Measurements from ENCODE around the gene TEFM. TPM values are rescaled to one million over a fixed set of nuclear protein-coding genes. Genes with fewer than 3 reads are reported as not detected.

The TEFM gene
- polyA plus RNA-seq, 4 donors, result 11.2 to 24.5 (median 12.8) TPM

GRCh38 chr17:30927756-30928155, 21.7 kb upstream of the TEFM start:
- 89 to 92% (median 92%) methylated on average over 5 of the region's 5 CpGs for WGBS, 3 donors

GRCh38 chr17:30926516-30926915, 20.5 kb upstream of the TEFM start:
- no peaks in the 10 kb centered on the region for H3K9me3 ChIP-seq (ENCODE audit: control insufficient read depth in 2 of 2, insufficient read depth in 1 of 2, low read depth in 1 of 2, low read length in 1 of 2)
- peaks cover 0 to 2% (median 0%) of the 10 kb centered on the region in 3 donors for H3K36me3 ChIP-seq (ENCODE audit: control insufficient read depth in 3 of 3, insufficient read depth in 2 of 3, low read depth in 1 of 3, low read length in 3 of 3)
- H3K4me3 ChIP-seq (ENCODE audit: low read depth in 1 of 3, low read length in 3 of 3), result no peak overlapping the region
- FAIRE-seq (no peak), DNase-seq (no peak)
- H3K27ac ChIP-seq (ENCODE audit: low read depth in 1 of 3, low read length in 2 of 3), result no peak overlapping the region
- H3K27me3 ChIP-seq (ENCODE audit: control insufficient read depth in 3 of 3, insufficient read depth in 3 of 3, low read length in 3 of 3), result peaks cover 0 to 32% (median 15%) of the 10 kb centered on the region in 3 donors
- WGBS, 3 donors, result 71 to 82% (median 77%) methylated on average over 6 of the region's 6 CpGs
- H3K4me1 ChIP-seq (ENCODE audit: control insufficient read depth in 3 of 3, insufficient read depth in 2 of 3, low read depth in 1 of 3, low read length in 2 of 3), result peaks cover 0 to 7% (median 0%) of the 10 kb centered on the region in 3 donors

More at GRCh38 chr17:30927756-30928155, 21.7 kb upstream of the TEFM start:
- Histone ChIP-seq H3K4me1 (ENCODE audit: control insufficient read depth in 3 of 3, insufficient read depth in 2 of 3, low read depth in 1 of 3, low read length in 2 of 3) (no peaks in the 10 kb centered on the region), H3K27ac (ENCODE audit: low read depth in 1 of 3, low read length in 2 of 3) (no peak overlapping the region), H3K36me3 (ENCODE audit: control insufficient read depth in 3 of 3, insufficient read depth in 2 of 3, low read depth in 1 of 3, low read length in 3 of 3) (peaks cover 0 to 2% (median 0%) of the 10 kb centered on the region in 3 donors), H3K9me3 (ENCODE audit: control insufficient read depth in 2 of 2, insufficient read depth in 1 of 2, low read depth in 1 of 2, low read length in 1 of 2) (no peaks in the 10 kb centered on the region), H3K4me3 (ENCODE audit: low read depth in 1 of 3, low read length in 3 of 3) (no peak overlapping the region), H3K27me3 (ENCODE audit: control insufficient read depth in 3 of 3, insufficient read depth in 3 of 3, low read length in 3 of 3) (peaks cover 0 to 23% (median 7%) of the 10 kb centered on the region in 3 donors)
- no peak for DNase-seq
- FAIRE-seq, result no peak

GRCh38 chr17:30924341-30924740, 18.3 kb upstream of the TEFM start:
- no peaks in the 10 kb centered on the region for H3K9me3 ChIP-seq (ENCODE audit: control insufficient read depth in 2 of 2, insufficient read depth in 1 of 2, low read depth in 1 of 2, low read length in 1 of 2)
- peaks cover 0 to 49% (median 18%) of the 10 kb centered on the region in 3 donors for H3K27me3 ChIP-seq (ENCODE audit: control insufficient read depth in 3 of 3, insufficient read depth in 3 of 3, low read length in 3 of 3)
- no peak for DNase-seq
- H3K27ac ChIP-seq (ENCODE audit: low read depth in 1 of 3, low read length in 2 of 3), result no peak overlapping the region
- H3K36me3 ChIP-seq (ENCODE audit: control insufficient read depth in 3 of 3, insufficient read depth in 2 of 3, low read depth in 1 of 3, low read length in 3 of 3), result peaks cover 0 to 2% (median 0%) of the 10 kb centered on the region in 3 donors
- no peak overlapping the region for H3K4me3 ChIP-seq (ENCODE audit: low read depth in 1 of 3, low read length in 3 of 3)
- H3K4me1 ChIP-seq (ENCODE audit: control insufficient read depth in 3 of 3, insufficient read depth in 2 of 3, low read depth in 1 of 3, low read length in 2 of 3), result peaks cover 0 to 7% (median 0%) of the 10 kb centered on the region in 3 donors
- 56 to 70% (median 65%) methylated on average over 2 of the region's 2 CpGs for WGBS, 3 donors
- no peak for FAIRE-seq

- peak overlapping the region; percentile 32 to 45 (median 37) for H3K4me3 ChIP-seq (ENCODE audit: low read depth in 1 of 3, low read length in 3 of 3)
- H3K27me3 ChIP-seq (ENCODE audit: control insufficient read depth in 3 of 3, insufficient read depth in 3 of 3, low read length in 3 of 3), result peaks cover 0 to 63% (median 18%) of the 10 kb centered on the region in 3 donors
- 3 to 5% (median 4%) methylated on average over 49 to 66 of the region's 66 CpGs for WGBS, 3 donors
- DNase-seq, result peak in 1 of 2 donors; percentile 44
- H3K36me3 ChIP-seq (ENCODE audit: control insufficient read depth in 3 of 3, insufficient read depth in 2 of 3, low read depth in 1 of 3, low read length in 3 of 3), result peaks cover 0 to 2% (median 0%) of the 10 kb centered on the region in 3 donors
- H3K27ac ChIP-seq (ENCODE audit: low read depth in 1 of 3, low read length in 2 of 3), result peak overlapping the region in 1 of 3 donors; percentile 47
- no peaks in the 10 kb centered on the region for H3K9me3 ChIP-seq (ENCODE audit: control insufficient read depth in 2 of 2, insufficient read depth in 1 of 2, low read depth in 1 of 2, low read length in 1 of 2)
- H3K4me1 ChIP-seq (ENCODE audit: control insufficient read depth in 3 of 3, insufficient read depth in 2 of 3, low read depth in 1 of 3, low read length in 2 of 3), result peaks cover 0 to 7% (median 0%) of the 10 kb centered on the region in 3 donors
- FAIRE-seq, result no peak
These were observed 16.4 kb upstream of the TEFM start for GRCh38 chr17:30922235-30923030.

DNA sequence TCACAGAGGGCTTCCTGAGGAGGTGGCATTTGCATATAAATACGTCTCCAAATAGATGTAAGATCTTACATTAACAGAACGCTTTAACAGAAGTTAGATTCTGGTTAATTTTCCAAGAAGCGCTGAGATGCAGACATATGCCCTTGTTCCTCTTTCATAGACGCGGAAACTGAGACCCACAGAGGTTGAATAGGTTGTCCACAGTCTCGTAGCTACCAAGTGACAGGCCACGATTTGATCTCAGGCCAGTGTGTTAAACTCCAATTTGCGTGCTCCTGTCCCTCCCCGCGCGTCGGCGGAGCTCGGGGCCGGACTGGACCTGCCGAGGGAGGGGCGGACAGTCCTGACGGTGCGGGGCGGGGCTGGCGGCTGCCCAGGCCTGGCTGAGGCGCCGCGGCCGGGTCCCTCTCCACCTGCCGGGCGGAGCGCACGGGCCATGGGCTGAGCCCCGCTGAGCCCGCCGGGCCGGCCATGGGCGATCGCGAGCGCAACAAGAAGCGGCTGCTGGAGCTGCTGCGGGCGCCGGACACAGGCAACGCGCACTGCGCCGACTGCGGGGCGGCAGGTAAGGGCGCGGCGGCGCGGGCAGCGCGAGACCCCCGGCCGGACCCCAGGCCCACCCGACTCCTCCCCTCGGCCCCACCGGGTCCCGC, 15.6 kb upstream of the TEFM start, which contains the start of gene ADAP2:
TSS of gene ADAP2 (plus strand) at position 402 of the 653 bp plus-strand sequence. CDS start at position 472, 70 bp downstream.
- Histone ChIP-seq H3K4me1 (ENCODE audit: control insufficient read depth in 3 of 3, insufficient read depth in 2 of 3, low read depth in 1 of 3, low read length in 2 of 3) (peaks cover 0 to 7% (median 0%) of the 10 kb centered on the region in 3 donors), H3K27me3 (ENCODE audit: control insufficient read depth in 3 of 3, insufficient read depth in 3 of 3, low read length in 3 of 3) (peaks cover 0 to 63% (median 18%) of the 10 kb centered on the region in 3 donors), H3K27ac (ENCODE audit: low read depth in 1 of 3, low read length in 2 of 3) (peak within 1 kb of the TSS in 1 of 3 donors; percentile 47), H3K9me3 (ENCODE audit: control insufficient read depth in 2 of 2, insufficient read depth in 1 of 2, low read depth in 1 of 2, low read length in 1 of 2) (no peaks in the 10 kb centered on the region), H3K36me3 (ENCODE audit: control insufficient read depth in 3 of 3, insufficient read depth in 2 of 3, low read depth in 1 of 3, low read length in 3 of 3) (peaks cover 0 to 2% (median 0%) of the 10 kb centered on the region in 3 donors), H3K4me3 (ENCODE audit: low read depth in 1 of 3, low read length in 3 of 3) (peak within 1 kb of the TSS; percentile 32 to 45 (median 37))
- DNase-seq (peak; percentile 59 to 60), FAIRE-seq (no peak)
- WGBS, 3 donors, result 2 to 4% (median 4%) methylated on average over 31 to 60 of the region's 60 CpGs

- H3K9me3 ChIP-seq (ENCODE audit: control insufficient read depth in 2 of 2, insufficient read depth in 1 of 2, low read depth in 1 of 2, low read length in 1 of 2), result no peaks in the 10 kb centered on the region
- H3K27ac ChIP-seq (ENCODE audit: low read depth in 1 of 3, low read length in 2 of 3), result no peak overlapping the region
- DNase-seq, result no peak
- no peak for FAIRE-seq
- H3K4me1 ChIP-seq (ENCODE audit: control insufficient read depth in 3 of 3, insufficient read depth in 2 of 3, low read depth in 1 of 3, low read length in 2 of 3), result peaks cover 0 to 7% (median 0%) of the 10 kb centered on the region in 3 donors
- H3K36me3 ChIP-seq (ENCODE audit: control insufficient read depth in 3 of 3, insufficient read depth in 2 of 3, low read depth in 1 of 3, low read length in 3 of 3), result no peaks in the 10 kb centered on the region
- WGBS, 3 donors, result 75 to 81% (median 80%) methylated on average over 11 of the region's 11 CpGs
- H3K4me3 ChIP-seq (ENCODE audit: low read depth in 1 of 3, low read length in 3 of 3), result no peak overlapping the region
- peaks cover 0 to 59% (median 15%) of the 10 kb centered on the region in 3 donors for H3K27me3 ChIP-seq (ENCODE audit: control insufficient read depth in 3 of 3, insufficient read depth in 3 of 3, low read length in 3 of 3)
These were observed 14.9 kb upstream of the TEFM start for GRCh38 chr17:30920683-30921543.

DNA sequence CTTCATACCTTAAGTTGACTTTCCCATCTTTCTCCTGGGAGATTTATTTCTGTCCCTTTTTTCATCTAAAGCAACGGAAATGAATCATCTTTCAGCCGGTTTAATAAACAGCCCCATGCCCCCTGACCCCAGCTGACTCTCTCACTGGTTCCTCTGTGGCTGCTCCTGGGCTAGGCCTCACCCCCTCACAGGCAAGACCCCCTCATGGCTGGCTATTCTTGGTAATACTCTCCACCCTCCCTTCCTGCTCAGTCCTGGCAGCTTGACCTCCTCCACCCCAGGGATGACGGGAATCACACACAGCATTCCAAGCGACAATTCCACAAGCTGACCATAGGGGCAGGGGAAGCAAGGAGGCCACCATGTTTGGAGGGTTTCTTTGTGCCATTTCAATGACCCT, 14.2 kb upstream of the TEFM start:
- Histone ChIP-seq H3K36me3 (ENCODE audit: control insufficient read depth in 3 of 3, insufficient read depth in 2 of 3, low read depth in 1 of 3, low read length in 3 of 3) (no peaks in the 10 kb centered on the region), H3K4me3 (ENCODE audit: low read depth in 1 of 3, low read length in 3 of 3) (no peak overlapping the region), H3K27ac (ENCODE audit: low read depth in 1 of 3, low read length in 2 of 3) (no peak overlapping the region), H3K4me1 (ENCODE audit: control insufficient read depth in 3 of 3, insufficient read depth in 2 of 3, low read depth in 1 of 3, low read length in 2 of 3) (peaks cover 0 to 7% (median 0%) of the 10 kb centered on the region in 3 donors), H3K27me3 (ENCODE audit: control insufficient read depth in 3 of 3, insufficient read depth in 3 of 3, low read length in 3 of 3) (peaks cover 0 to 59% (median 15%) of the 10 kb centered on the region in 3 donors), H3K9me3 (ENCODE audit: control insufficient read depth in 2 of 2, insufficient read depth in 1 of 2, low read depth in 1 of 2, low read length in 1 of 2) (no peaks in the 10 kb centered on the region)
- no peak for FAIRE-seq
- WGBS, 3 donors, result 52 to 67% (median 57%) methylated on average over 4 of the region's 4 CpGs
- no peak for DNase-seq

DNA sequence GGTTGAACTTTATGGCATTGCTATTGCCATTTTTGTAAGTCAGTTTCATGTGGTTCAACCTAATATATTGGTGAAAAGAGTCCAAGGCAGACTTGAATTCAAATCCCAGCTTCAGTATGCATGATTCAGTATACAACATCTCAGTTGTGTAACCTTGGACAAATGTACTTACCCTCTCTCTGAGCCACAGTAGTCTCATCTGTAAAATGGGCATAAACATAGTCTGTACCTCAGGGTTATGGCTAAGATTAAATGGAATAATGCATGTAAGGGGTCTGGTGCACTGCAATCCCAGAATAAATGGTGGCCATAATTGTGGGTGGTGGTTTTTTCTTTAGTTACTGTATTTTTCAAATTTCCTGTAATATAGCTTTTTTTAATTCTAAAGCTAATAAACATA, 11.0 kb upstream of the TEFM start:
- Histone ChIP-seq H3K4me3 (ENCODE audit: low read depth in 1 of 3, low read length in 3 of 3) (no peak overlapping the region), H3K36me3 (ENCODE audit: control insufficient read depth in 3 of 3, insufficient read depth in 2 of 3, low read depth in 1 of 3, low read length in 3 of 3) (no peaks in the 10 kb centered on the region), H3K27me3 (ENCODE audit: control insufficient read depth in 3 of 3, insufficient read depth in 3 of 3, low read length in 3 of 3) (peaks cover 0 to 34% (median 5%) of the 10 kb centered on the region in 3 donors), H3K4me1 (ENCODE audit: control insufficient read depth in 3 of 3, insufficient read depth in 2 of 3, low read depth in 1 of 3, low read length in 2 of 3) (peaks cover 0 to under 1% (median 0%) of the 10 kb centered on the region in 3 donors), H3K9me3 (ENCODE audit: control insufficient read depth in 2 of 2, insufficient read depth in 1 of 2, low read depth in 1 of 2, low read length in 1 of 2) (no peaks in the 10 kb centered on the region), H3K27ac (ENCODE audit: low read depth in 1 of 3, low read length in 2 of 3) (no peak overlapping the region)
- DNase-seq, result no peak
- FAIRE-seq, result no peak

All from small intestine (tissue), 7 donors.